H1 (cell line): ENCODE results near the gene RAD23B. TPM values are rescaled to one million over a fixed set of nuclear protein-coding genes. Genes with fewer than 3 reads are reported as not detected.

Source experiments
- JUN ChIP-seq: IDR thresholded peaks from 2 replicates; pipeline ENCODE4 v1.6.1; 2011; ENCODE audit warnings: low read depth, mild to moderate bottlenecking, improper control_type of control experiment, low read length
- MAFK ChIP-seq: IDR thresholded peaks from 2 replicates; pipeline ENCODE4 v1.6.1; 2012; ENCODE audit warnings: low read depth, mild to moderate bottlenecking, improper control_type of control experiment, low read length
- POU5F1 ChIP-seq: IDR thresholded peaks from 2 replicates; pipeline ENCODE4 v1.6.1; 2011; ENCODE audit warnings: low read depth, mild to moderate bottlenecking, low read length, moderate library complexity
- RNF2 ChIP-seq: fragments of 200-900, 300-1000 bp; sonication (generic); IDR thresholded peaks from 2 replicates; pipeline ENCODE4 v1.7.1; 2016; ENCODE audit warnings: borderline replicate concordance, low read depth, mild to moderate bottlenecking, antibody characterized with exemption, low read length; ENCODE audit not compliant: poor library complexity, severe bottlenecking; ENCODE audit errors: missing control alignments
- SUZ12 ChIP-seq: fragments of 200-600 bp; sonication (generic); IDR thresholded peaks from 2 replicates; pipeline ENCODE4 v1.6.1; 2012; ENCODE audit warnings: mild to moderate bottlenecking, inconsistent platforms, low read length, moderate library complexity, mixed read lengths
- polyA plus RNA-seq, 7 experiments: library from polyadenylated mRNA; depleted of rRNA in 3 of 7; stranded (reverse) in 5 of 7; unstranded in 2 of 7; fragments of >200 nt in 5 of 7; fragments of 200-250 nt in 2 of 7; gene quantifications; 1 replicate in 5 of 7; 2 replicates in 1 of 7; 4 replicates in 1 of 7; pipeline versions ENCODE4 v1.2.1 to v1.2.3, GENCODE V29; 2011 to 2013; ENCODE audit warnings: missing spikeins in 2 of 7, mixed read lengths in 2 of 7
- total RNA-seq: library from RNA; stranded (reverse); fragmentation: NEBNext Ultra II Directional; extraction: Animal tissue kit (Norgen Biotek cat#: 25700); gene quantifications from 2 replicates; pipeline ENCODE4 v1.2.1, GENCODE V29; 2021
- TF ChIP-seq, protein P1 (sequence below): fragments of 300-600 bp; sonication (generic); IDR thresholded peaks from 2 replicates; pipeline ENCODE4 v1.7.1; 2012; ENCODE audit warnings: low read length, moderate library complexity, mild to moderate bottlenecking, inconsistent platforms; ENCODE audit not compliant: insufficient replicate concordance
- TF ChIP-seq, protein P2 (sequence below), 3 experiments: IDR thresholded peaks; 1 replicate in 2 of 3; 2 replicates in 1 of 3; pipeline versions ENCODE4 v1.5.1 to v1.6.1; 2011; ENCODE audit warnings: low read length in 3 of 3, mild to moderate bottlenecking in 3 of 3, inconsistent platforms in 2 of 3, low read depth in 1 of 3, moderate library complexity in 1 of 3; ENCODE audit not compliant: insufficient read depth in 1 of 3; ENCODE audit errors: control extremely low read depth in 1 of 3

RAD23B gene
- total and polyA plus RNA-seq, 2 of the 8 experiments (the other 6 are each of a cell fraction or from before 2014, with no cell fraction given): 97.1 to 165 TPM

DNA sequence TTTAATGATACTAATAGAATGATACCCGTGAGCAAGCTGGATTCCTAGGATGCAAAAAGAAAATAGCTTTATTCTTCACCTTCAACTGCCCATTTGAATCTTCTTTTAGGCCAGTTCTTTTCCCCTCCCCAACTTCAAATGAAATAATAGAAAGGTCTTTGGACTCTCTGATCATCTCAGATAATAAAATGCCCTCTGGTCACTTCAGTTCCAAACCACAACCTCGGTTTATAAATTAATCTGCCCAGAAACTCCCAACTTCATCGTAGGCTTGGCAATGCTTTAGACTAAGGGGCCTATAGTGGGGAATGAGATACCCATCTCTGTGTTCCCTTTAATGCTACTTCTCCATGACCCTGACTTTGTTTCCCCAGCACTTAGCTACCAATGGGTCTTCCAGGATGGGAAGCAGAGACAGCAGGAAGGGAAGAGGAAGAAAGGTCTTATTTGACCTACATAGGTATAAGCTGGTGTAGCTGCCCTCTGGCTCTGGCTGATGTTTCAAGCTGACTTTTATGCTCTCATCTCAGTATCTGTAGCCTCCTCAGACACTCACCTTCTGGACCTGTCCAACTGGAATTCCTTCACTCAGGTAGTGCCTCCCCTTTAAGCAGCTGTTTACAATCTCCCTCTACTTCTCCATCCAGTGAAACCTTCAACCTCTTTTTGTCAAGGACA, 47.2 kb upstream of the RAD23B start (continued):
- TF ChIP-seq, protein P1, sequence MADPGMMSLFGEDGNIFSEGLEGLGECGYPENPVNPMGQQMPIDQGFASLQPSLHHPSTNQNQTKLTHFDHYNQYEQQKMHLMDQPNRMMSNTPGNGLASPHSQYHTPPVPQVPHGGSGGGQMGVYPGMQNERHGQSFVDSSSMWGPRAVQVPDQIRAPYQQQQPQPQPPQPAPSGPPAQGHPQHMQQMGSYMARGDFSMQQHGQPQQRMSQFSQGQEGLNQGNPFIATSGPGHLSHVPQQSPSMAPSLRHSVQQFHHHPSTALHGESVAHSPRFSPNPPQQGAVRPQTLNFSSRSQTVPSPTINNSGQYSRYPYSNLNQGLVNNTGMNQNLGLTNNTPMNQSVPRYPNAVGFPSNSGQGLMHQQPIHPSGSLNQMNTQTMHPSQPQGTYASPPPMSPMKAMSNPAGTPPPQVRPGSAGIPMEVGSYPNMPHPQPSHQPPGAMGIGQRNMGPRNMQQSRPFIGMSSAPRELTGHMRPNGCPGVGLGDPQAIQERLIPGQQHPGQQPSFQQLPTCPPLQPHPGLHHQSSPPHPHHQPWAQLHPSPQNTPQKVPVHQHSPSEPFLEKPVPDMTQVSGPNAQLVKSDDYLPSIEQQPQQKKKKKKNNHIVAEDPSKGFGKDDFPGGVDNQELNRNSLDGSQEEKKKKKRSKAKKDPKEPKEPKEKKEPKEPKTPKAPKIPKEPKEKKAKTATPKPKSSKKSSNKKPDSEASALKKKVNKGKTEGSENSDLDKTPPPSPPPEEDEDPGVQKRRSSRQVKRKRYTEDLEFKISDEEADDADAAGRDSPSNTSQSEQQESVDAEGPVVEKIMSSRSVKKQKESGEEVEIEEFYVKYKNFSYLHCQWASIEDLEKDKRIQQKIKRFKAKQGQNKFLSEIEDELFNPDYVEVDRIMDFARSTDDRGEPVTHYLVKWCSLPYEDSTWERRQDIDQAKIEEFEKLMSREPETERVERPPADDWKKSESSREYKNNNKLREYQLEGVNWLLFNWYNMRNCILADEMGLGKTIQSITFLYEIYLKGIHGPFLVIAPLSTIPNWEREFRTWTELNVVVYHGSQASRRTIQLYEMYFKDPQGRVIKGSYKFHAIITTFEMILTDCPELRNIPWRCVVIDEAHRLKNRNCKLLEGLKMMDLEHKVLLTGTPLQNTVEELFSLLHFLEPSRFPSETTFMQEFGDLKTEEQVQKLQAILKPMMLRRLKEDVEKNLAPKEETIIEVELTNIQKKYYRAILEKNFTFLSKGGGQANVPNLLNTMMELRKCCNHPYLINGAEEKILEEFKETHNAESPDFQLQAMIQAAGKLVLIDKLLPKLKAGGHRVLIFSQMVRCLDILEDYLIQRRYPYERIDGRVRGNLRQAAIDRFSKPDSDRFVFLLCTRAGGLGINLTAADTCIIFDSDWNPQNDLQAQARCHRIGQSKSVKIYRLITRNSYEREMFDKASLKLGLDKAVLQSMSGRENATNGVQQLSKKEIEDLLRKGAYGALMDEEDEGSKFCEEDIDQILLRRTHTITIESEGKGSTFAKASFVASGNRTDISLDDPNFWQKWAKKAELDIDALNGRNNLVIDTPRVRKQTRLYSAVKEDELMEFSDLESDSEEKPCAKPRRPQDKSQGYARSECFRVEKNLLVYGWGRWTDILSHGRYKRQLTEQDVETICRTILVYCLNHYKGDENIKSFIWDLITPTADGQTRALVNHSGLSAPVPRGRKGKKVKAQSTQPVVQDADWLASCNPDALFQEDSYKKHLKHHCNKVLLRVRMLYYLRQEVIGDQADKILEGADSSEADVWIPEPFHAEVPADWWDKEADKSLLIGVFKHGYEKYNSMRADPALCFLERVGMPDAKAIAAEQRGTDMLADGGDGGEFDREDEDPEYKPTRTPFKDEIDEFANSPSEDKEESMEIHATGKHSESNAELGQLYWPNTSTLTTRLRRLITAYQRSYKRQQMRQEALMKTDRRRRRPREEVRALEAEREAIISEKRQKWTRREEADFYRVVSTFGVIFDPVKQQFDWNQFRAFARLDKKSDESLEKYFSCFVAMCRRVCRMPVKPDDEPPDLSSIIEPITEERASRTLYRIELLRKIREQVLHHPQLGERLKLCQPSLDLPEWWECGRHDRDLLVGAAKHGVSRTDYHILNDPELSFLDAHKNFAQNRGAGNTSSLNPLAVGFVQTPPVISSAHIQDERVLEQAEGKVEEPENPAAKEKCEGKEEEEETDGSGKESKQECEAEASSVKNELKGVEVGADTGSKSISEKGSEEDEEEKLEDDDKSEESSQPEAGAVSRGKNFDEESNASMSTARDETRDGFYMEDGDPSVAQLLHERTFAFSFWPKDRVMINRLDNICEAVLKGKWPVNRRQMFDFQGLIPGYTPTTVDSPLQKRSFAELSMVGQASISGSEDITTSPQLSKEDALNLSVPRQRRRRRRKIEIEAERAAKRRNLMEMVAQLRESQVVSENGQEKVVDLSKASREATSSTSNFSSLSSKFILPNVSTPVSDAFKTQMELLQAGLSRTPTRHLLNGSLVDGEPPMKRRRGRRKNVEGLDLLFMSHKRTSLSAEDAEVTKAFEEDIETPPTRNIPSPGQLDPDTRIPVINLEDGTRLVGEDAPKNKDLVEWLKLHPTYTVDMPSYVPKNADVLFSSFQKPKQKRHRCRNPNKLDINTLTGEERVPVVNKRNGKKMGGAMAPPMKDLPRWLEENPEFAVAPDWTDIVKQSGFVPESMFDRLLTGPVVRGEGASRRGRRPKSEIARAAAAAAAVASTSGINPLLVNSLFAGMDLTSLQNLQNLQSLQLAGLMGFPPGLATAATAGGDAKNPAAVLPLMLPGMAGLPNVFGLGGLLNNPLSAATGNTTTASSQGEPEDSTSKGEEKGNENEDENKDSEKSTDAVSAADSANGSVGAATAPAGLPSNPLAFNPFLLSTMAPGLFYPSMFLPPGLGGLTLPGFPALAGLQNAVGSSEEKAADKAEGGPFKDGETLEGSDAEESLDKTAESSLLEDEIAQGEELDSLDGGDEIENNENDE: no peak
- TF ChIP-seq MAFK (no peak), JUN (no peak), POU5F1 (no peak), SUZ12 (no peak), RNF2 (no peak)
- TF ChIP-seq, protein P2, sequence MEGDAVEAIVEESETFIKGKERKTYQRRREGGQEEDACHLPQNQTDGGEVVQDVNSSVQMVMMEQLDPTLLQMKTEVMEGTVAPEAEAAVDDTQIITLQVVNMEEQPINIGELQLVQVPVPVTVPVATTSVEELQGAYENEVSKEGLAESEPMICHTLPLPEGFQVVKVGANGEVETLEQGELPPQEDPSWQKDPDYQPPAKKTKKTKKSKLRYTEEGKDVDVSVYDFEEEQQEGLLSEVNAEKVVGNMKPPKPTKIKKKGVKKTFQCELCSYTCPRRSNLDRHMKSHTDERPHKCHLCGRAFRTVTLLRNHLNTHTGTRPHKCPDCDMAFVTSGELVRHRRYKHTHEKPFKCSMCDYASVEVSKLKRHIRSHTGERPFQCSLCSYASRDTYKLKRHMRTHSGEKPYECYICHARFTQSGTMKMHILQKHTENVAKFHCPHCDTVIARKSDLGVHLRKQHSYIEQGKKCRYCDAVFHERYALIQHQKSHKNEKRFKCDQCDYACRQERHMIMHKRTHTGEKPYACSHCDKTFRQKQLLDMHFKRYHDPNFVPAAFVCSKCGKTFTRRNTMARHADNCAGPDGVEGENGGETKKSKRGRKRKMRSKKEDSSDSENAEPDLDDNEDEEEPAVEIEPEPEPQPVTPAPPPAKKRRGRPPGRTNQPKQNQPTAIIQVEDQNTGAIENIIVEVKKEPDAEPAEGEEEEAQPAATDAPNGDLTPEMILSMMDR (IDR thresholded peaks at IDR 0.05; ENCODE audit: control extremely low read depth in 1 of 3, insufficient read depth in 1 of 3, low read depth in 1 of 3, low read length in 3 of 3): no peak
